ENCODE results near the gene RPL18.

The RPL18 gene

GRCh38 chr19:48613024-48613851 is 5.7 kb downstream of the RPL18 start:
- Histone ChIP-seq H3F3A (ENCODE audit: low read depth) (no peaks in the 10 kb centered on the region), H3K36me3 (ENCODE audit: insufficient read depth, low read length) (peaks cover 33% of the 10 kb centered on the region; the same call in 1 of the 2 replicates), H4K20me1 (ENCODE audit: insufficient read depth, low read length, poor library complexity, severe bottlenecking) (peaks cover 39% of the 10 kb centered on the region), H2AFZ (ENCODE audit: low read length) (no peak overlapping the region), H3K9me3 (ENCODE audit: insufficient read depth, low read depth, low read length) (no peaks in the 10 kb centered on the region), H3K9ac (ENCODE audit: low read depth, low read length, poor library complexity, severe bottlenecking) (no peak overlapping the region), H3K4me2 (ENCODE audit: low read depth, low read length, poor library complexity, severe bottlenecking) (no peak overlapping the region), H3K79me2 (ENCODE audit: insufficient read depth, low read length) (peaks cover 35% of the 10 kb centered on the region), H3K9me2 (replicated peaks; ENCODE audit: low read depth, low read length) (no peaks in the 10 kb centered on the region), H3K4me1 (ENCODE audit: insufficient read depth, low read length, poor library complexity, severe bottlenecking) (peaks cover 18% of the 10 kb centered on the region), H3K27me3 (ENCODE audit: insufficient read depth, low read length, poor library complexity, severe bottlenecking) (peaks cover under 1% of the 10 kb centered on the region), H3K4me3 (ENCODE audit: low read length, poor library complexity, severe bottlenecking) (no peak overlapping the region)
- TF ChIP-seq EZH2phosphoT487 (IDR thresholded peaks at IDR 0.05; ENCODE audit: borderline replicate concordance): no peak
- no peak for TF ChIP-seq CTCF (conservative IDR thresholded peaks at IDR 0.05; ENCODE audit: low read length)

- H3F3A ChIP-seq (ENCODE audit: low read depth): no peaks in the 10 kb centered on the region
These were observed 7.1 kb downstream of the RPL18 start for GRCh38 chr19:48611872-48612271.

GRCh38 chr19:48609571-48610108 is 9.3 kb downstream of the RPL18 start:
- no peaks in the 10 kb centered on the region for H3K9me3 ChIP-seq (ENCODE audit: insufficient read depth, low read depth, low read length)
- TF ChIP-seq EZH2phosphoT487 (IDR thresholded peaks at IDR 0.05; ENCODE audit: borderline replicate concordance): no peak
- TF ChIP-seq CTCF (conservative IDR thresholded peaks at IDR 0.05; ENCODE audit: low read length): no peak
- no peaks in the 10 kb centered on the region for H3K27me3 ChIP-seq (ENCODE audit: insufficient read depth, low read length, poor library complexity, severe bottlenecking)
- no peak overlapping the region for H3K4me2 ChIP-seq (ENCODE audit: low read depth, low read length, poor library complexity, severe bottlenecking)
- peaks cover 2% of the 10 kb centered on the region; the same call in 1 of the 2 replicates for H3K36me3 ChIP-seq (ENCODE audit: insufficient read depth, low read length)
- H3K79me2 ChIP-seq (ENCODE audit: insufficient read depth, low read length): no peaks in the 10 kb centered on the region
- no peak overlapping the region for H3K9ac ChIP-seq (ENCODE audit: low read depth, low read length, poor library complexity, severe bottlenecking)
- no peak overlapping the region for H3K4me3 ChIP-seq (ENCODE audit: low read length, poor library complexity, severe bottlenecking)
- no peaks in the 10 kb centered on the region for H3F3A ChIP-seq (ENCODE audit: low read depth)
- peaks cover 3% of the 10 kb centered on the region for H4K20me1 ChIP-seq (ENCODE audit: insufficient read depth, low read length, poor library complexity, severe bottlenecking)
- H3K4me1 ChIP-seq (ENCODE audit: insufficient read depth, low read length, poor library complexity, severe bottlenecking): no peaks in the 10 kb centered on the region
- H3K9me2 ChIP-seq (replicated peaks; ENCODE audit: low read depth, low read length): no peaks in the 10 kb centered on the region
- no peak overlapping the region for H2AFZ ChIP-seq (ENCODE audit: low read length)

More at GRCh38 chr19:48611872-48612271, 7.1 kb downstream of the RPL18 start:
- no peak overlapping the region for H3K4me2 ChIP-seq (ENCODE audit: low read depth, low read length, poor library complexity, severe bottlenecking)
- peaks cover 24% of the 10 kb centered on the region; the same call in 1 of the 2 replicates for H3K36me3 ChIP-seq (ENCODE audit: insufficient read depth, low read length)
- no peak overlapping the region for H3K9ac ChIP-seq (ENCODE audit: low read depth, low read length, poor library complexity, severe bottlenecking)
- H3K27me3 ChIP-seq (ENCODE audit: insufficient read depth, low read length, poor library complexity, severe bottlenecking): no peaks in the 10 kb centered on the region
- H3K4me3 ChIP-seq (ENCODE audit: low read length, poor library complexity, severe bottlenecking): no peak overlapping the region
- peaks cover 25% of the 10 kb centered on the region for H4K20me1 ChIP-seq (ENCODE audit: insufficient read depth, low read length, poor library complexity, severe bottlenecking)
- H3K4me1 ChIP-seq (ENCODE audit: insufficient read depth, low read length, poor library complexity, severe bottlenecking): peaks cover 5% of the 10 kb centered on the region
- peaks cover 21% of the 10 kb centered on the region for H3K79me2 ChIP-seq (ENCODE audit: insufficient read depth, low read length)
- TF ChIP-seq CTCF (conservative IDR thresholded peaks at IDR 0.05; ENCODE audit: low read length) (no peak), EZH2phosphoT487 (IDR thresholded peaks at IDR 0.05; ENCODE audit: borderline replicate concordance) (no peak)
- no peaks in the 10 kb centered on the region for H3K9me3 ChIP-seq (ENCODE audit: insufficient read depth, low read depth, low read length)
- no peak overlapping the region for H2AFZ ChIP-seq (ENCODE audit: low read length)
- H3K9me2 ChIP-seq (replicated peaks; ENCODE audit: low read depth, low read length): no peaks in the 10 kb centered on the region
